ENCODE measurements around the gene LRRC7.

- TF ChIP-seq POLR2A (IDR thresholded peaks at IDR 0.05) (no peak), CTCF (IDR thresholded peaks at IDR 0.05) (no peak)
Measured at GRCh38 chr1:70115315-70115714, 547.6 kb downstream of the LRRC7 start.

All from breast epithelium (tissue), 3 donors.